GM21447 (cell line): ENCODE measurements around the gene FCRL5.
"Not testable (repeated sequence)": the region's sequence is repeated elsewhere in the genome, so short reads cannot be mapped to it uniquely, and the experiment has no call there.

Experiments
- ATAC-seq: cut with Tn5 transposase; IDR thresholded peaks from one replicate; pipeline ENCODE4 v1.9.1; 2021; ENCODE audit not compliant: unreplicated experiment

The FCRL5 gene

DNA sequence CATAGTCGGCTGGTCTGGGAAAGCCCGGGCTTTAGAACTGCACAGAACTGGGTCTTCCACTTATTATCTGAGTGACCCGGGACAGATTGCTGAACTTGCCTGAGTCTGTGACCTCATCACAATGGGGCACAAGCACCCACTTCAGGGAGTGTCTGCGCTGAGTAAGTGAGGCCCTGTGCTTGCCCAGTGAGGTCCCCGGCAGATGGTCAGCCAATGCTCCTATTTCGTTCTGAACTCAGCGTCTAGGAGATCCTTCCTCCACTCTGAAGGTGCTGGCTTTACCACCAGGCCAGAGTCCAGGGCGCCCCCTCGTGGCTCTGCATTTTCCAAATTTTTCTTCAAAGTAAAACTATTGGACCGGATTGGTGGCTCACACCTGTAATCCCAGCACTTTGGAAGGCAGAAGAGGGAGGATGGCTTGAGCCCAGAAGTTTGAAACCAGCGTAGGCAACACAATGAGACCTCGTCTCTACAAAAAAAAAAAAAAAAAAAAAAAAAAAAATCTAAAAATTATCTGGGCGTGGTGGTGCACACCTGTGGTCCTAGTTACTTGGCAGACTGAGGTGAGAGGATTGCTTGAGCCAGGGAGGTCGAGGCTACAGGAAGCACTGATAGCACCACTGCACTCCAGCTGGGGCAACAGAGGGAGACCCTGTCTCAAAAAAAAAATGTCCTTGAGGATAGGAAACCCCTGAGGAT is 61.7 kb downstream of the FCRL5 start:
- no peak for ATAC-seq

GRCh38 chr1:157488156-157488555 is 64.2 kb downstream of the FCRL5 start:
- no peak for ATAC-seq

DNA sequence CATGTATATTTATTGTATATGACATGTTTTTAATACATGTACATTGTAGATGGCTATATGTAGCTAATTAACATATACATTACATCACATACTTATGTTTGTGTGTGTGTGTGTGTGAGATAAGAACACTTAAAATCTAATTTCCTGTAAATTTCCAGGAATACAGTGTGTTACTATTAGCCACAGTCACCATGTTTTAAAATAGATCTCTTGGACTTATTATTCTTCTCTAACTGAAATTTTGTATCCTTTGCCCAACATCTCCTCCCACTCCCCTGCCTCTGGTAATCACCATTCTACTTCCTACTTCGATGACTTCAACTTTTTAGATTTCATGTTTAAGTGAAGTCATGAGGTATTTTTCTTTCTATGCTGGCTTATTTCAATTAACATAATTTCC is 64.8 kb downstream of the FCRL5 start:
- ATAC-seq, result no peak

DNA sequence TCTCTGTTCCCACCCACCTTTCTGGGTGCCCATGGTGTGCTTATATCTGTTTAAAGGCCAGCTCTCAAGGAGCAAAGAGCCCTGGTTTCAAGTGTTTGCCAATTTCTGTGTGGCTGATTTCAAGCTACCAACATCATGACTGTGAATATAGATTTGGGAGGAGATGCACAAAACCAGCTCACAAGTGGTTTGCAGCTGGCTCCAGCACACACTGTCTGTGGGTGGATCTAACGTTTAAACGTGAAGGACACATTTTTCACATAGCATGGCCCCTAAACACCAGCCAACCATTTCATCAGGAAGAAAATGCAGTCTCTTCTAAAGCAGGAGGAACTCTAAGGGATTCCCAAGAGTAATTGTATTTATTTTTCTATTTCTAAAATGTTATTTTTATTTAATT is 65.2 kb downstream of the FCRL5 start:
- no peak for ATAC-seq

GRCh38 chr1:157486400-157486799 is 65.9 kb downstream of the FCRL5 start:
- not testable (repeated sequence) for ATAC-seq

DNA sequence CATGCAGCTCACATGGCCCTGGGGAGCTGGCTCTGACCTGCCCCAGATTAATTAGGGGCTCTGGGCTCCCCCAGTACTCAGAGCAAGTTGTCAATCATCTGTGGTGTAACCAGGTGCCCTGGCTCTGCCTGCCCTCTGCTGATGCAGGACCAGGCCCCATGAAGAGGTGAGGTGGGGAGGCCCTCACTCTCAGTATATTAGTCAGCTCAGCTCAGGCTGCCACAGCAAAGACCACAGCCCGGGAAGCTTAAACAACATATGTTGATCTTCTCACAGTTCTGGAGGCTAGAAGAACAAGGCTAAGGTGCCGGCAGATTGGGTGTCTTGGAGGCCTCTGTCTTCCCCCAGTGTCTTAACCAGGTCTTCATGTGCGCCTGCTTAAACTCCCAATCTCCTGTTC is 66.5 kb downstream of the FCRL5 start:
- ATAC-seq, result no peak

GRCh38 chr1:157484573-157484972 is 67.7 kb downstream of the FCRL5 start:
- ATAC-seq, result no peak

- no peak for ATAC-seq
Measured at GRCh38 chr1:157483635-157484034, 68.7 kb downstream of the FCRL5 start.

- ATAC-seq, result no peak
Measured at GRCh38 chr1:157482717-157483116, 69.6 kb downstream of the FCRL5 start.

- no peak for ATAC-seq
Measured at GRCh38 chr1:157482174-157482573, 70.1 kb downstream of the FCRL5 start.

DNA sequence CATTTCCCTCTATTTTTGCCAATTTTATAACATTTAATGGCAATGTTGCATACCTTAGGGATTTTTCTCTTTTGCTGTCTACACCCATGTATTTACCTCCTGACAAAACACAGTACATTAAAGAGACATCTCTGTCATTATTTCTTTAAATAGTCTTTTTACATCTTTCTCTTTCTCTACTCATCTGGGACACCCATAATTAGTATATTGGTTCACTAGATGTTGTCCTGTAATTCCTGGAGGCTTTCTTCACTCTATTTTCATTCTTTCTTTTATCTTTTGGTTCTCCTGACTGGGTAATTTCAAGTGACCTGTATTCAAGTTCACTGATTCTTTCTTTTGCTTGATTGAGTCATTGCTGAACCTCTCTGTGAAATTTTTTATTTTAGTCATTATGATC is 74.3 kb downstream of the FCRL5 start:
- no peak for ATAC-seq

GRCh38 chr1:157477419-157477818 is 74.9 kb downstream of the FCRL5 start:
- ATAC-seq, result no peak

GRCh38 chr1:157472959-157473358 is 79.4 kb downstream of the FCRL5 start:
- ATAC-seq, result no peak

DNA sequence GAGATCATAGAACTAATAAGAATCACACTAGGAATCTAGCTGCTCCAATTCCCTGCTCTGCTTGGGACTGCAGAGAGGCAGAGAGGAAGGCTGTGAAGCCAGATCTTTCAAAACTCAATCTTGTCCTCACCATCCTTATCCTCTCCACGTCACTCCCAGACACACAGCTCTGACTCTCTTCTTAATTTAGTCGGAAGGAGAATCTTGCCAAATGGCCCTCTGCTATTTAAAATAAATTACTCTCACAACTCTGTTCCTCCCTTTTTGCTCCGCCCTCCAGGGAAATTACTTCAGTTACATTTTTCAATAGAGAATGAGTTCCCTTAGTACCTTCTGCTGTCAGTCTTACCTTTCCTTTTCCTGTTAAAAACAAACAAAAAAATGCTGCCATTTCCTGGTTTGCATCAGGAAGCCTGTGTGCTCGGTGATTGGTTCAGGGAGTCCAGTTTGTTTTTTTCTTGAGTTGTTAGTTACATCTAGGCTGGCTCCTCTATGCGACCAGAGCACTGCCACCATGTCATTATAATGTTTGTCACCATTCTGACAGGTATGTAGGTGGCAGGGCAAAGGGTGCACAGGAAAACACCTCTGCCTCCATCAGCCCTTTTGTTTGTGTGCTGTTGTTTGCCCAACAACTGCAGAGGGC is 80.1 kb downstream of the FCRL5 start:
- no peak for ATAC-seq

DNA sequence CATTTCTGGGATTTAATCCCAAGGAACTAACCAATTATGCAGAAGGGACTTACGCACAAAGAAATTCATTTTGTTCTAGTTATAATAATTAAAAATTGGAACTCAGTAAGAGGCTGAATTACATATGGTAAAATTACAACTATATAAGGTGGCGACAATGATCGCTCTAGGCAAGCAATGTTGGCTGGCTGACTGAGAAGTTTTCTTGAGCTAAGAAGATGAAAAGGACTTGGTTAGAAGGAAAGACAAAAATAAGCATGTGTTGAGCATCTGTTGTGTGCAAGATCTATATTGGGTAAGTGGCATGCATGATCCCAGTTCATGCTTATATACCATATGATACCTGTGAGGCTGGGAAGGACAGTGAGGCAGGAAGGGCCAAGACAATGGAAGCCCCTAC is 80.8 kb downstream of the FCRL5 start:
- no peak for ATAC-seq

GRCh38 chr1:157469752-157470675 is 82.3 kb downstream of the FCRL5 start:
- no peak for ATAC-seq

DNA sequence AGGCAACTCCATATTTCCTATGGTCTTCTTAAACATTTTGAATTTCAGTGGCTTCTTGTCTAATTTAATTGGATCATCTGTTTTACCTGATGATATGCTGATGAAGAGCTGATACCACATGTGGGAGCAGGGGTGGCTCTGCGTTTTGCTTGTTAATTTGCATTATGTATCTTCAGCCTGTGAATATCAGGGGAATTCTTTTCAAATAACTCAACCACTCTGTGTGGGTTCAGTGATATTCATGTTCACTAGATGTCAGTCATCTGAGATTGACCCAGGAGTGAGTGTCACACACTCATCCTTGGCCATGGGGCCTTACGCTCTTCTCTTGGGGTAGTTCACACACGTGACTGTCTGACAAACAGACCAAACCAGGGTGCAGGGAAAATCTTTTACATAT is 83.0 kb downstream of the FCRL5 start:
- ATAC-seq, result no peak

- no peak for ATAC-seq
Measured at GRCh38 chr1:157466011-157466410, 86.3 kb downstream of the FCRL5 start.
